Activated T-helper 9 cell treated with anti-CD3 and anti-CD28 coated beads, Interleukin-2, amount 50 U/mL, for 16 hours (primary cell): ENCODE measurements around the gene HNRNPR.
A peak's percentile ranks its signal among the peaks of the same experiment; 100 is the strongest.
"Not testable (repeated sequence)": the region's sequence is repeated elsewhere in the genome, so short reads cannot be mapped to it uniquely, and the experiment has no call there.

Source experiments
- DNase-seq: peaks from one replicate; pipeline ENCODE4 v3.0.0-alpha.2; 2020; ENCODE audit warnings: low read depth

The HNRNPR gene

GRCh38 chr1:23344111-23344986, at the start of gene HNRNPR:
Gene HNRNPR, minus strand, starts transcription at chr1:23344284. Its CDS starts 3,276 bp downstream, at chr1:23341008.
- DNase-seq = peak; percentile 97

GRCh38 chr1:23393706-23394105, 49.6 kb upstream of the HNRNPR start:
- no peak for DNase-seq

- DNase-seq = no peak
Observed at GRCh38 chr1:23392125-23392855, 48.2 kb upstream of the HNRNPR start.

GRCh38 chr1:23389837-23390321, 45.8 kb upstream of the HNRNPR start:
- no peak for DNase-seq

GRCh38 chr1:23387494-23387893, 43.4 kb upstream of the HNRNPR start:
- no peak for DNase-seq

- no peak for DNase-seq
Observed at GRCh38 chr1:23385119-23385621, 41.1 kb upstream of the HNRNPR start.

- DNase-seq = no peak
Observed at GRCh38 chr1:23384312-23385058, 40.4 kb upstream of the HNRNPR start.

GRCh38 chr1:23383577-23384311, 39.7 kb upstream of the HNRNPR start:
- DNase-seq = no peak

GRCh38 chr1:23381233-23381885, 37.3 kb upstream of the HNRNPR start:
- no peak for DNase-seq

- DNase-seq = no peak
Observed at GRCh38 chr1:23380719-23381118, 36.6 kb upstream of the HNRNPR start.

- DNase-seq = not testable (repeated sequence)
Observed at GRCh38 chr1:23380236-23380635, 36.2 kb upstream of the HNRNPR start.

- DNase-seq = no peak
Observed at GRCh38 chr1:23376890-23377811, 33.1 kb upstream of the HNRNPR start.

GRCh38 chr1:23374079-23374735, 30.1 kb upstream of the HNRNPR start:
- not testable (repeated sequence) for DNase-seq

GRCh38 chr1:23371987-23372880, 28.1 kb upstream of the HNRNPR start:
- DNase-seq = no peak

GRCh38 chr1:23370709-23371584, 26.9 kb upstream of the HNRNPR start:
- DNase-seq = no peak

- DNase-seq = no peak
Observed at GRCh38 chr1:23370330-23370708, 26.2 kb upstream of the HNRNPR start.

- no peak for DNase-seq
Observed at GRCh38 chr1:23369335-23370013, 25.4 kb upstream of the HNRNPR start, which contains the start of gene ZNF436. Gene ZNF436, minus strand, starts transcription at chr1:23369836. Its CDS starts 1,831 bp downstream, at chr1:23368005.
